HEK293 (cell line): ENCODE data around the gene ICE1.

Experiments
- CTCF ChIA-PET: fragments of 350-600 bp; formaldehyde crosslinking; extraction: SDS; loops from one replicate; lab custom pipeline; 2021; ENCODE audit warnings: antibody characterized with exemption; lab: Yijun Ruan, JAX
- POLR2A ChIA-PET: fragments of 300-600 bp; formaldehyde crosslinking; extraction: SDS; loops from one replicate; lab custom pipeline; 2020; ENCODE audit warnings: antibody characterized with exemption, inconsistent platforms; lab: Yijun Ruan, JAX
- H3K27ac ChIP-seq: fragments of 200-500 bp; sonication (Bioruptor generic); 2 replicates; pipeline ENCODE4 v1.5.1; 2014; ENCODE audit warnings: low read depth, low read length, control low read depth, inconsistent platforms; ENCODE audit errors: extremely low read depth
- H3K36me3 ChIP-seq, 2 experiments: fragments of 200-500 bp in 1 of 2; sonication (Bioruptor generic) in 1 of 2; 1 replicate in 1 of 2; 2 replicates in 1 of 2; pipeline ENCODE4 v1.5.1; 2014 to 2017; ENCODE audit warnings: inconsistent platforms in 2 of 2, low read length in 2 of 2; ENCODE audit not compliant: control insufficient read depth in 2 of 2, insufficient read depth in 1 of 2
- H3K4me1 ChIP-seq: fragments of 200-500 bp; sonication (Bioruptor generic); 2 replicates; pipeline ENCODE4 v1.5.1; 2014; ENCODE audit warnings: mild to moderate bottlenecking, low read length, inconsistent platforms; ENCODE audit not compliant: control insufficient read depth, insufficient read depth
- H3K4me3 ChIP-seq: 2 replicates; pipeline ENCODE4 v1.5.1; 2011; ENCODE audit warnings: low read depth, mild to moderate bottlenecking, control low read depth, low read length, moderate library complexity
- H3K9me3 ChIP-seq: fragments of 200-500 bp; sonication (Bioruptor generic); 2 replicates; pipeline ENCODE4 v1.5.1; 2014; ENCODE audit warnings: low read depth, low read length, inconsistent platforms; ENCODE audit not compliant: control insufficient read depth, insufficient read depth
- BCL11A ChIP-seq: fragments of 450-650 bp; formaldehyde crosslinking; IDR thresholded peaks from 2 replicates; pipeline ENCODE4 v1.5.1; 2016; ENCODE audit warnings: low read depth, missing biosample characterization, missing genetic modification characterization
- GLI4 ChIP-seq: fragments of 450-650 bp; formaldehyde crosslinking; IDR thresholded peaks from 2 replicates; pipeline ENCODE4 v1.5.1; 2016; ENCODE audit warnings: missing biosample characterization, missing genetic modification characterization
- KLF1 ChIP-seq: fragments of 450-650 bp; formaldehyde crosslinking; IDR thresholded peaks from 2 replicates; pipeline ENCODE4 v1.5.1; 2016; ENCODE audit warnings: missing biosample characterization, missing genetic modification characterization
- KLF10 ChIP-seq: fragments of 450-650 bp; IDR thresholded peaks from 2 replicates; pipeline ENCODE4 v1.5.1; 2018; ENCODE audit warnings: missing biosample characterization, mild to moderate bottlenecking, missing genetic modification characterization
- MEIS1 ChIP-seq: sonication (generic); formaldehyde crosslinking; IDR thresholded peaks from 2 replicates; pipeline ENCODE4 v1.8.1; 2022; ENCODE audit warnings: missing genetic modification reagents, mild to moderate bottlenecking, borderline replicate concordance
- PATZ1 ChIP-seq: fragments of 450-650 bp; formaldehyde crosslinking; IDR thresholded peaks from 2 replicates; pipeline ENCODE4 v1.5.1; 2016; ENCODE audit warnings: missing biosample characterization, missing genetic modification characterization
- SP3 ChIP-seq: fragments of 450-650 bp; formaldehyde crosslinking; IDR thresholded peaks from 2 replicates; pipeline ENCODE4 v1.5.1; 2016; ENCODE audit warnings: missing biosample characterization, missing genetic modification characterization
- YY1 ChIP-seq: fragments of 450-650 bp; formaldehyde crosslinking; IDR thresholded peaks from 2 replicates; pipeline ENCODE4 v1.5.1; 2018; ENCODE audit warnings: missing biosample characterization, missing genetic modification characterization
- YY2 ChIP-seq: fragments of 450-650 bp; formaldehyde crosslinking; IDR thresholded peaks from 2 replicates; pipeline ENCODE4 v1.5.1; 2016; ENCODE audit warnings: missing biosample characterization, missing genetic modification characterization
- ZNF133 ChIP-seq: fragments of 450-650 bp; formaldehyde crosslinking; IDR thresholded peaks from 2 replicates; pipeline ENCODE4 v1.5.1; 2016; ENCODE audit warnings: missing biosample characterization, missing genetic modification characterization
- ZNF169 ChIP-seq: fragments of 450-650 bp; formaldehyde crosslinking; IDR thresholded peaks from 2 replicates; pipeline ENCODE4 v1.5.1; 2016; ENCODE audit warnings: missing biosample characterization, missing genetic modification characterization
- ZNF184 ChIP-seq: fragments of 450-650 bp; IDR thresholded peaks from 2 replicates; pipeline ENCODE4 v1.5.1; 2018; ENCODE audit warnings: missing biosample characterization, mild to moderate bottlenecking, missing genetic modification characterization
- ZNF223 ChIP-seq: fragments of 450-650 bp; formaldehyde crosslinking; IDR thresholded peaks from 2 replicates; pipeline ENCODE4 v1.5.1; 2016; ENCODE audit warnings: missing biosample characterization, missing genetic modification characterization
- ZNF311 ChIP-seq: fragments of 450-650 bp; formaldehyde crosslinking; IDR thresholded peaks from 2 replicates; pipeline ENCODE4 v1.5.1; 2017; ENCODE audit warnings: missing biosample characterization, missing genetic modification characterization, borderline replicate concordance
- ZNF354C ChIP-seq: fragments of 450-650 bp; formaldehyde crosslinking; IDR thresholded peaks from 2 replicates; pipeline ENCODE4 v1.5.1; 2016; ENCODE audit warnings: missing biosample characterization, missing genetic modification characterization, low read depth, borderline replicate concordance
- ZNF366 ChIP-seq: fragments of 450-650 bp; formaldehyde crosslinking; conservative IDR thresholded peaks from 2 replicates; pipeline ENCODE4 v1.5.1; 2016; ENCODE audit warnings: missing biosample characterization, missing genetic modification characterization
- ZNF37A ChIP-seq: fragments of 450-650 bp; IDR thresholded peaks from 2 replicates; pipeline ENCODE4 v1.5.1; 2018; ENCODE audit warnings: missing biosample characterization, missing genetic modification characterization
- ZNF433 ChIP-seq: fragments of 450-650 bp; formaldehyde crosslinking; IDR thresholded peaks from 2 replicates; pipeline ENCODE4 v1.5.1; 2016; ENCODE audit warnings: missing biosample characterization, missing genetic modification characterization, low read depth
- ZNF510 ChIP-seq: fragments of 450-650 bp; formaldehyde crosslinking; IDR thresholded peaks from 2 replicates; pipeline ENCODE4 v1.5.1; 2018; ENCODE audit warnings: mild to moderate bottlenecking, missing genetic modification characterization, missing biosample characterization; ENCODE audit not compliant: insufficient replicate concordance
- ZNF514 ChIP-seq: fragments of 450-650 bp; formaldehyde crosslinking; IDR thresholded peaks from 2 replicates; pipeline ENCODE4 v1.5.1; 2016; ENCODE audit warnings: missing biosample characterization, missing genetic modification characterization
- ZNF530 ChIP-seq: fragments of 450-650 bp; formaldehyde crosslinking; IDR thresholded peaks from 2 replicates; pipeline ENCODE4 v1.5.1; 2016; ENCODE audit warnings: low read depth, missing biosample characterization, missing genetic modification characterization
- ZNF560 ChIP-seq: fragments of 450-650 bp; formaldehyde crosslinking; IDR thresholded peaks from 2 replicates; pipeline ENCODE4 v1.5.1; 2017; ENCODE audit warnings: missing biosample characterization, missing genetic modification characterization, borderline replicate concordance
- ZNF621 ChIP-seq: fragments of 450-650 bp; formaldehyde crosslinking; IDR thresholded peaks from 2 replicates; pipeline ENCODE4 v1.5.1; 2017; ENCODE audit warnings: missing biosample characterization, missing genetic modification characterization
- ZNF626 ChIP-seq: fragments of 450-650 bp; sonication (Bioruptor Pico); formaldehyde crosslinking; IDR thresholded peaks from 2 replicates; pipeline ENCODE4 v1.5.1; 2018; ENCODE audit warnings: missing biosample characterization, missing genetic modification characterization, inconsistent platforms
- ZNF654 ChIP-seq: fragments of 450-650 bp; formaldehyde crosslinking; IDR thresholded peaks from 2 replicates; pipeline ENCODE4 v1.5.1; 2016; ENCODE audit warnings: low read depth, missing biosample characterization, missing genetic modification characterization
- ZNF707 ChIP-seq: fragments of 450-650 bp; formaldehyde crosslinking; IDR thresholded peaks from 2 replicates; pipeline ENCODE4 v1.5.1; 2016; ENCODE audit warnings: missing biosample characterization, missing genetic modification characterization
- ZNF792 ChIP-seq: fragments of 450-650 bp; formaldehyde crosslinking; IDR thresholded peaks from 2 replicates; pipeline ENCODE4 v1.5.1; 2016; ENCODE audit warnings: missing biosample characterization, missing genetic modification characterization
- ZNF843 ChIP-seq: fragments of 450-650 bp; formaldehyde crosslinking; IDR thresholded peaks from 2 replicates; pipeline ENCODE4 v1.5.1; 2016; ENCODE audit warnings: missing biosample characterization, missing genetic modification characterization
- ZSCAN5A ChIP-seq: fragments of 450-650 bp; formaldehyde crosslinking; IDR thresholded peaks from 2 replicates; pipeline ENCODE4 v1.5.1; 2016; ENCODE audit warnings: missing biosample characterization, missing genetic modification characterization

ICE1 gene

GRCh38 chr5:5522336-5522735 is 99.9 kb downstream of the ICE1 start:
- ChIA-PET POLR2A (no interaction called here), CTCF (interaction anchor here (0.5 kb wide), 1 partner anchor 9 kb away, joined by 4 read pairs; no protein-coding TSS in a partner anchor)
- no peaks in the 10 kb centered on the region for H3K36me3 ChIP-seq
- no peaks in the 10 kb centered on the region for H3K9me3 ChIP-seq
- no peak overlapping the region for H3K4me3 ChIP-seq
- TF ChIP-seq ZNF184 (tag by site-specific recombination) (no peak), ZNF626 (tag by site-specific recombination) (no peak), MEIS1 (no peak), ZNF654 (tag by site-specific recombination) (no peak), ZSCAN5A (tag by site-specific recombination) (no peak), KLF10 (no peak), ZNF707 (tag by site-specific recombination) (no peak), ZNF311 (tag by site-specific recombination) (no peak), ZNF560 (no peak), KLF1 (no peak), ZNF514 (tag by site-specific recombination) (no peak)
- H3K4me1 ChIP-seq: no peaks in the 10 kb centered on the region
- H3K27ac ChIP-seq: no peak overlapping the region

GRCh38 chr5:5523066-5523505 is 100.6 kb downstream of the ICE1 start:
- no peaks in the 10 kb centered on the region for H3K9me3 ChIP-seq
- no peaks in the 10 kb centered on the region for H3K4me1 ChIP-seq
- TF ChIP-seq ZNF510 (tag by site-specific recombination) (no peak), YY2 (tag by site-specific recombination) (peak; percentile 38; the same call in 1 of the 2 replicates), SP3 (tag by site-specific recombination) (no peak), YY1 (tag by site-specific recombination) (peak; percentile 57), ZNF169 (no peak)
- ChIA-PET CTCF (interaction anchor here (0.8 kb wide), 1 partner anchor 26 kb away, joined by 4 read pairs; no protein-coding TSS in a partner anchor), POLR2A (no interaction called here)
- no peaks in the 10 kb centered on the region for H3K36me3 ChIP-seq
- H3K4me3 ChIP-seq: no peak overlapping the region
- H3K27ac ChIP-seq: no peak overlapping the region

GRCh38 chr5:5524327-5524726 is 101.8 kb downstream of the ICE1 start:
- H3K9me3 ChIP-seq: no peaks in the 10 kb centered on the region
- CTCF ChIA-PET: no interaction called here

GRCh38 chr5:5531371-5531770 is 108.9 kb downstream of the ICE1 start:
- H3K4me3 ChIP-seq: no peak overlapping the region
- ChIA-PET CTCF (no interaction called here), POLR2A (no interaction called here)
- no peak overlapping the region for H3K27ac ChIP-seq
- H3K9me3 ChIP-seq: no peaks in the 10 kb centered on the region
- TF ChIP-seq ZNF133 (tag by site-specific recombination) (no peak), ZNF354C (no peak), ZNF621 (tag by site-specific recombination) (no peak), ZNF366 (tag by site-specific recombination) (no peak), GLI4 (tag by site-specific recombination) (no peak), ZNF223 (tag by site-specific recombination) (no peak), PATZ1 (tag by site-specific recombination) (no peak), ZNF843 (no peak)
- no peaks in the 10 kb centered on the region for H3K4me1 ChIP-seq
- H3K36me3 ChIP-seq: no peaks in the 10 kb centered on the region

More at GRCh38 chr5:5524327-5524726, 101.8 kb downstream of the ICE1 start:
- Histone ChIP-seq H3K27ac (no peak overlapping the region), H3K36me3 (no peaks in the 10 kb centered on the region), H3K4me3 (no peak overlapping the region), H3K4me1 (no peaks in the 10 kb centered on the region)
- POLR2A ChIA-PET: no interaction called here
- TF ChIP-seq ZNF792 (no peak), ZNF626 (tag by site-specific recombination) (no peak), BCL11A (tag by site-specific recombination) (no peak), ZNF433 (tag by site-specific recombination) (no peak), ZNF530 (tag by site-specific recombination) (no peak), ZNF37A (tag by site-specific recombination) (no peak), ZNF184 (tag by site-specific recombination) (no peak)
